GM23338 (cell line): Measurements from ENCODE around the gene LRRC10. TPM values are rescaled to one million over a fixed set of nuclear protein-coding genes. Genes with fewer than 3 reads are reported as not detected.

ENCODE experiments used
- ATAC-seq: fragments of 200-7000 bp; cut with Tn5 transposase; 3 replicates; pipeline ENCODE4 v1.9.1; 2020
- DNase-seq: peaks from one replicate; pipeline ENCODE4 v3.0.0-alpha.2; 2015; ENCODE audit warnings: low spot score
- H2AFZ ChIP-seq: fragments of 200-600 bp; sonication (generic); 2 replicates; pipeline ENCODE4 v1.8.0; 2016; ENCODE audit warnings: antibody characterized with exemption, mild to moderate bottlenecking, moderate library complexity
- H3F3A ChIP-seq: fragments of 200-600 bp; sonication (generic); replicated peaks from 2 replicates; pipeline ENCODE4 v1.8.0; 2017; ENCODE audit warnings: antibody characterized with exemption, mixed run types, low read depth
- H3K27ac ChIP-seq: fragments of 200-600 bp; sonication (generic); 2 replicates; pipeline ENCODE4 v1.6.1; 2016; ENCODE audit warnings: low read depth
- H3K27me3 ChIP-seq: fragments of 200-600 bp; sonication (generic); 2 replicates; pipeline ENCODE4 v1.8.0; 2016; ENCODE audit warnings: mild to moderate bottlenecking, mixed run types, moderate library complexity; ENCODE audit not compliant: insufficient read depth
- H3K36me3 ChIP-seq: fragments of 200-600 bp; sonication (generic); 2 replicates; pipeline ENCODE4 v1.8.0; 2016; ENCODE audit warnings: mild to moderate bottlenecking; ENCODE audit not compliant: insufficient read depth
- H3K4me1 ChIP-seq: fragments of 200-600 bp; sonication (generic); 2 replicates; pipeline ENCODE4 v1.8.0; 2016; ENCODE audit warnings: mild to moderate bottlenecking, moderate library complexity; ENCODE audit not compliant: insufficient read depth
- H3K4me2 ChIP-seq: fragments of 200-600 bp; sonication (generic); 2 replicates; pipeline ENCODE4 v1.7.1; 2017; ENCODE audit warnings: mixed run types
- H3K4me3 ChIP-seq: fragments of 200-600 bp; sonication (generic); 2 replicates; pipeline ENCODE4 v1.6.1; 2016; ENCODE audit warnings: mixed run types
- H3K79me2 ChIP-seq: fragments of 200-600 bp; sonication (generic); replicated peaks from 2 replicates; pipeline ENCODE4 v1.8.0; 2017; ENCODE audit warnings: mild to moderate bottlenecking; ENCODE audit not compliant: insufficient read depth
- H3K9me2 ChIP-seq: fragments of 200-600 bp; sonication (generic); 2 replicates; pipeline ENCODE4 v1.8.0; 2017; ENCODE audit not compliant: insufficient read depth
- H4K20me1 ChIP-seq: fragments of 200-600 bp; sonication (generic); replicated peaks from 2 replicates; pipeline ENCODE4 v1.8.0; 2017; ENCODE audit warnings: mild to moderate bottlenecking; ENCODE audit not compliant: insufficient read depth
- H3K27ac Mint-ChIP-seq: 2 replicates; pipeline ENCODE4 v1.8.0; 2020; ENCODE audit warnings: inconsistent platforms, mild to moderate bottlenecking, moderate library complexity, mixed read lengths
- H3K27me3 Mint-ChIP-seq: 3 replicates; pipeline ENCODE4 v1.8.0; 2022; ENCODE audit warnings: low read depth, mild to moderate bottlenecking, moderate library complexity, mixed read lengths, inconsistent platforms; ENCODE audit not compliant: insufficient read depth, poor library complexity
- H3K36me3 Mint-ChIP-seq: 3 replicates; pipeline ENCODE4 v1.8.0; 2021; ENCODE audit warnings: low read depth, mild to moderate bottlenecking, inconsistent platforms, moderate library complexity, mixed read lengths
- H3K4me1 Mint-ChIP-seq: 3 replicates; pipeline ENCODE4 v1.8.0; 2020; ENCODE audit warnings: mild to moderate bottlenecking, inconsistent platforms, mixed read lengths
- H3K4me3 Mint-ChIP-seq: 3 replicates; pipeline ENCODE4 v1.8.0; 2021; ENCODE audit warnings: moderate library complexity, mild to moderate bottlenecking, inconsistent platforms, mixed read lengths
- H3K9me3 Mint-ChIP-seq: 3 replicates; pipeline ENCODE4 v1.8.0; 2020; ENCODE audit warnings: moderate library complexity, mild to moderate bottlenecking, inconsistent platforms, mixed read lengths
- CREB1 ChIP-seq: fragments of 250-450 bp; sonication (Bioruptor Pico); IDR thresholded peaks from 2 replicates; pipeline ENCODE4 v1.5.0; 2020; ENCODE audit warnings: low read depth, mild to moderate bottlenecking, moderate library complexity
- CTCF ChIP-seq, 2 experiments: fragments of 200-600 bp in 1 of 2; sonication (generic) in 1 of 2; conservative IDR thresholded peaks; 2 replicates each; pipeline versions ENCODE4 v1.5.1 to v1.6.1; 2016 to 2017; ENCODE audit warnings: antibody characterized with exemption in 2 of 2, low read depth in 2 of 2, mild to moderate bottlenecking in 2 of 2, moderate library complexity in 1 of 2
- EZH2 ChIP-seq: fragments of 200-600 bp; sonication (generic); IDR thresholded peaks from one replicate; pipeline ENCODE4 v1.8.0; 2017; ENCODE audit warnings: antibody characterized with exemption, mild to moderate bottlenecking, low read depth; ENCODE audit not compliant: unreplicated experiment
- JUNB ChIP-seq: IDR thresholded peaks from one replicate; pipeline ENCODE4 v1.6.1; 2016; ENCODE audit warnings: antibody characterized with exemption; ENCODE audit not compliant: unreplicated experiment
- NANOG ChIP-seq: IDR thresholded peaks from 2 replicates; pipeline ENCODE4 v1.6.1; 2016; ENCODE audit warnings: antibody characterized with exemption, borderline replicate concordance
- ZNF114 ChIP-seq: fragments of 250-450 bp; sonication (Bioruptor Pico); IDR thresholded peaks from 2 replicates; pipeline ENCODE4 v1.5.0; 2020; ENCODE audit warnings: mild to moderate bottlenecking, moderate library complexity
- ZNF331 ChIP-seq: fragments of 250-450 bp; sonication (Bioruptor Pico); IDR thresholded peaks from 2 replicates; pipeline ENCODE4 v1.5.0; 2020; ENCODE audit warnings: low read depth, mild to moderate bottlenecking, moderate library complexity
- ZNF462 ChIP-seq: fragments of 250-450 bp; sonication (Bioruptor Pico); IDR thresholded peaks from 2 replicates; pipeline ENCODE4 v1.5.0; 2020; ENCODE audit warnings: mild to moderate bottlenecking, moderate library complexity
- polyA plus RNA-seq: library from polyadenylated mRNA; unstranded; fragments of >200 nt; fragmentation: Nextera tagmentation; extraction: Ambion mirVana; gene quantifications from 2 replicates; pipeline ENCODE4 v1.2.1, GENCODE V29; 2016
- total RNA-seq: library from RNA; depleted of rRNA; stranded (reverse); fragments of >200 nt; shearing (Covaris generic); gene quantifications from 2 replicates; pipeline ENCODE4 v1.2.3, GENCODE V29; 2014

Gene LRRC10
- total and polyA plus RNA-seq, 2 experiments from 2014 or later = not detected

- H3K36me3 ChIP-seq = peaks cover 23% of the 10 kb centered on the region
- H3K27ac ChIP-seq = no peak overlapping the region
- Mint-ChIP-seq H3K9me3 (no peaks in the 10 kb centered on the region; the same call in 2 of the 3 replicates), H3K4me3 (no peak overlapping the region), H3K36me3 (peaks cover 26% of the 10 kb centered on the region), H3K4me1 (peaks cover 14% of the 10 kb centered on the region), H3K27ac (no peak overlapping the region), H3K27me3 (peaks cover 9% of the 10 kb centered on the region)
- TF ChIP-seq ZNF462 (CRISPR knock-in tag) (no peak), CTCF (conservative IDR thresholded peaks at IDR 0.05; ENCODE audit: low read depth in 2 of 2) (peak; percentile 45 to 67)
- H3K4me1 ChIP-seq = peaks cover 3% of the 10 kb centered on the region; the same call in 1 of the 2 replicates
- peak overlapping the region; percentile 48; the same call in 1 of the 2 replicates for H2AFZ ChIP-seq
- peak; percentile 75 for DNase-seq
- peaks cover 29% of the 10 kb centered on the region for H3K79me2 ChIP-seq
- H4K20me1 ChIP-seq = peaks cover 21% of the 10 kb centered on the region
- ATAC-seq = peak; percentile 47
- H3F3A ChIP-seq = no peaks in the 10 kb centered on the region
- no peaks in the 10 kb centered on the region for H3K27me3 ChIP-seq
- no peak overlapping the region for H3K4me3 ChIP-seq
- no peak overlapping the region for H3K4me2 ChIP-seq
- no peaks in the 10 kb centered on the region for H3K9me2 ChIP-seq
These were observed 27.5 kb downstream of the LRRC10 start for GRCh38 chr12:69583203-69583602.

- Histone ChIP-seq H4K20me1 (no peaks in the 10 kb centered on the region), H3K9me2 (no peaks in the 10 kb centered on the region), H3F3A (no peaks in the 10 kb centered on the region), H3K36me3 (no peaks in the 10 kb centered on the region; the same call in 1 of the 2 replicates), H2AFZ (no peak overlapping the region), H3K4me2 (no peak overlapping the region), H3K4me3 (no peak overlapping the region), H3K79me2 (no peaks in the 10 kb centered on the region), H3K4me1 (peaks cover 3% of the 10 kb centered on the region; the same call in 1 of the 2 replicates), H3K27me3 (no peaks in the 10 kb centered on the region), H3K27ac (peak overlapping the region; percentile 64)
- Mint-ChIP-seq H3K27me3 (no peaks in the 10 kb centered on the region), H3K27ac (no peak overlapping the region), H3K4me3 (no peak overlapping the region), H3K9me3 (no peaks in the 10 kb centered on the region; the same call in 2 of the 3 replicates), H3K4me1 (peaks cover 14% of the 10 kb centered on the region), H3K36me3 (no peaks in the 10 kb centered on the region)
- peak; percentile 10 for DNase-seq
- peak; percentile 22 for ATAC-seq
- no peak for TF ChIP-seq ZNF331 (CRISPR knock-in tag)
- no peak for TF ChIP-seq EZH2
- TF ChIP-seq NANOG = no peak
- no peak for TF ChIP-seq CREB1 (CRISPR knock-in tag)
- no peak for TF ChIP-seq JUNB
- no peak for TF ChIP-seq ZNF114 (CRISPR knock-in tag)
- TF ChIP-seq CTCF (conservative IDR thresholded peaks at IDR 0.05; ENCODE audit: low read depth in 2 of 2) = no peak
These were observed 30.6 kb downstream of the LRRC10 start for GRCh38 chr12:69580074-69580473.
